HUES64 (cell line): ENCODE results near the gene PARD3B.
A peak's percentile ranks its signal among the peaks of the same experiment; 100 is the strongest.

Experiments
- H3K27ac ChIP-seq: 2 replicates; pipeline ENCODE4 v1.7.0; 2013; ENCODE audit warnings: low read depth, low read length, inconsistent platforms
- H3K27me3 ChIP-seq: 2 replicates; pipeline ENCODE4 v1.6.1; 2013; ENCODE audit warnings: mild to moderate bottlenecking, low read length; ENCODE audit not compliant: insufficient read depth
- H3K36me3 ChIP-seq: 2 replicates; pipeline ENCODE4 v1.6.1; 2013; ENCODE audit warnings: mild to moderate bottlenecking, low read length; ENCODE audit not compliant: insufficient read depth
- H3K4me1 ChIP-seq: 2 replicates; pipeline ENCODE4 v1.6.1; 2013; ENCODE audit warnings: mild to moderate bottlenecking, low read length, moderate library complexity; ENCODE audit not compliant: insufficient read depth
- H3K4me3 ChIP-seq: 2 replicates; pipeline ENCODE4 v1.5.1; 2013; ENCODE audit warnings: mild to moderate bottlenecking, low read length, moderate library complexity
- H3K9ac ChIP-seq: 2 replicates; pipeline ENCODE4 v1.6.1; 2013; ENCODE audit warnings: mild to moderate bottlenecking, low read depth, low read length
- H3K9me3 ChIP-seq: 2 replicates; pipeline ENCODE4 v1.6.1; 2013; ENCODE audit warnings: low read depth, low read length; ENCODE audit not compliant: insufficient read depth
- WGBS: fragments of 150-250, 120-280 bp; methylation state at CpG from one replicate; pipeline ENCODE4 v1.1.7; 2013; ENCODE audit warnings: missing lambda C conversion rate; 5-methylcytosine and 5-hydroxymethylcytosine counted together

PARD3B gene

GRCh38 chr2:204662956-204663355 is 117.7 kb downstream of the PARD3B start:
- H3K9ac ChIP-seq, result no peak overlapping the region
- WGBS, result 92% methylated on average over 5 of the region's 5 CpGs
- no peaks in the 10 kb centered on the region for H3K9me3 ChIP-seq
- H3K27me3 ChIP-seq, result no peaks in the 10 kb centered on the region
- H3K4me3 ChIP-seq, result no peak overlapping the region
- peaks cover 17% of the 10 kb centered on the region for H3K4me1 ChIP-seq
- H3K36me3 ChIP-seq, result no peaks in the 10 kb centered on the region
- H3K27ac ChIP-seq, result no peak overlapping the region

GRCh38 chr2:204663816-204664425 is 118.6 kb downstream of the PARD3B start:
- Histone ChIP-seq H3K4me3 (no peak overlapping the region), H3K36me3 (no peaks in the 10 kb centered on the region), H3K27me3 (no peaks in the 10 kb centered on the region), H3K27ac (no peak overlapping the region), H3K9ac (no peak overlapping the region), H3K9me3 (no peaks in the 10 kb centered on the region), H3K4me1 (peaks cover 17% of the 10 kb centered on the region)
- WGBS, result 90% methylated on average over 2 of the region's 2 CpGs

- H3K36me3 ChIP-seq, result no peaks in the 10 kb centered on the region
- peak overlapping the region; percentile 37 for H3K27ac ChIP-seq
- H3K27me3 ChIP-seq, result no peaks in the 10 kb centered on the region
- H3K4me3 ChIP-seq, result no peak overlapping the region
- H3K4me1 ChIP-seq, result peaks cover 17% of the 10 kb centered on the region
- 36% methylated on average over 1 of the region's 1 CpG for WGBS
- H3K9ac ChIP-seq, result peak overlapping the region; percentile 15; the same call in 1 of the 2 replicates
- H3K9me3 ChIP-seq, result no peaks in the 10 kb centered on the region
Observed at GRCh38 chr2:204664708-204665121, 119.4 kb downstream of the PARD3B start.

GRCh38 chr2:204665207-204665606 is 119.9 kb downstream of the PARD3B start:
- H3K27ac ChIP-seq, result peak overlapping the region; percentile 57; the same call in 1 of the 2 replicates
- H3K4me3 ChIP-seq, result no peak overlapping the region
- H3K36me3 ChIP-seq, result no peaks in the 10 kb centered on the region
- no peak overlapping the region for H3K9ac ChIP-seq
- peaks cover 17% of the 10 kb centered on the region for H3K4me1 ChIP-seq
- 79% methylated on average over 1 of the region's 1 CpG for WGBS
- no peaks in the 10 kb centered on the region for H3K9me3 ChIP-seq
- no peaks in the 10 kb centered on the region for H3K27me3 ChIP-seq

GRCh38 chr2:204665771-204666170 is 120.5 kb downstream of the PARD3B start:
- H3K4me3 ChIP-seq, result no peak overlapping the region
- no peaks in the 10 kb centered on the region for H3K9me3 ChIP-seq

GRCh38 chr2:204667990-204668389 is 122.7 kb downstream of the PARD3B start:
- H3K9me3 ChIP-seq, result no peaks in the 10 kb centered on the region
- H3K27ac ChIP-seq, result no peak overlapping the region
- H3K36me3 ChIP-seq, result no peaks in the 10 kb centered on the region
- peaks cover 27% of the 10 kb centered on the region for H3K4me1 ChIP-seq
- H3K27me3 ChIP-seq, result no peaks in the 10 kb centered on the region
- WGBS, result 93% methylated on average over 2 of the region's 2 CpGs
- H3K9ac ChIP-seq, result no peak overlapping the region
- no peak overlapping the region for H3K4me3 ChIP-seq

More at GRCh38 chr2:204665771-204666170, 120.5 kb downstream of the PARD3B start:
- Histone ChIP-seq H3K36me3 (no peaks in the 10 kb centered on the region), H3K27ac (no peak overlapping the region; the same call in 1 of the 2 replicates), H3K9ac (no peak overlapping the region), H3K27me3 (no peaks in the 10 kb centered on the region), H3K4me1 (peaks cover 21% of the 10 kb centered on the region)
- 97% methylated on average over 2 of the region's 2 CpGs for WGBS

GRCh38 chr2:204669382-204669781 is 124.1 kb downstream of the PARD3B start:
- no peak overlapping the region for H3K9ac ChIP-seq
- no peak overlapping the region for H3K27ac ChIP-seq
- 93% methylated on average over 3 of the region's 3 CpGs for WGBS
- H3K4me3 ChIP-seq, result no peak overlapping the region
- no peaks in the 10 kb centered on the region for H3K9me3 ChIP-seq
- peaks cover 35% of the 10 kb centered on the region for H3K4me1 ChIP-seq
- H3K36me3 ChIP-seq, result no peaks in the 10 kb centered on the region
- H3K27me3 ChIP-seq, result no peaks in the 10 kb centered on the region

GRCh38 chr2:204670124-204670523 is 124.8 kb downstream of the PARD3B start:
- no peaks in the 10 kb centered on the region for H3K36me3 ChIP-seq
- H3K9me3 ChIP-seq, result no peaks in the 10 kb centered on the region
- H3K27me3 ChIP-seq, result no peaks in the 10 kb centered on the region
- no peak overlapping the region for H3K27ac ChIP-seq
- no peak overlapping the region for H3K9ac ChIP-seq
- WGBS, result 75% methylated on average over 2 of the region's 2 CpGs
- peaks cover 32% of the 10 kb centered on the region for H3K4me1 ChIP-seq
- H3K4me3 ChIP-seq, result no peak overlapping the region

GRCh38 chr2:204670756-204671155 is 125.5 kb downstream of the PARD3B start:
- no peak overlapping the region for H3K27ac ChIP-seq
- 87% methylated on average over 4 of the region's 4 CpGs for WGBS
- H3K4me1 ChIP-seq, result peaks cover 26% of the 10 kb centered on the region

GRCh38 chr2:204672772-204673171 is 127.5 kb downstream of the PARD3B start:
- no peaks in the 10 kb centered on the region for H3K9me3 ChIP-seq
- H3K27me3 ChIP-seq, result no peaks in the 10 kb centered on the region
- peaks cover 26% of the 10 kb centered on the region for H3K4me1 ChIP-seq
- no peak overlapping the region for H3K27ac ChIP-seq
- H3K9ac ChIP-seq, result no peak overlapping the region
- 87% methylated on average over 4 of the region's 4 CpGs for WGBS
- no peaks in the 10 kb centered on the region for H3K36me3 ChIP-seq
- no peak overlapping the region for H3K4me3 ChIP-seq

More at GRCh38 chr2:204670756-204671155, 125.5 kb downstream of the PARD3B start:
- Histone ChIP-seq H3K4me3 (no peak overlapping the region), H3K9me3 (no peaks in the 10 kb centered on the region), H3K36me3 (no peaks in the 10 kb centered on the region), H3K27me3 (no peaks in the 10 kb centered on the region), H3K9ac (no peak overlapping the region)

GRCh38 chr2:204673877-204674276 is 128.6 kb downstream of the PARD3B start:
- Histone ChIP-seq H3K9me3 (no peaks in the 10 kb centered on the region), H3K4me3 (no peak overlapping the region), H3K4me1 (peaks cover 26% of the 10 kb centered on the region), H3K27ac (no peak overlapping the region), H3K36me3 (no peaks in the 10 kb centered on the region), H3K9ac (no peak overlapping the region), H3K27me3 (no peaks in the 10 kb centered on the region)
- whole genome bisulfite sequencing, result 74% methylated on average over 3 of the region's 3 CpGs

GRCh38 chr2:204678031-204678430 is 132.8 kb downstream of the PARD3B start:
- Histone ChIP-seq H3K27ac (no peak overlapping the region), H3K27me3 (no peaks in the 10 kb centered on the region), H3K9ac (no peak overlapping the region), H3K4me1 (peaks cover 16% of the 10 kb centered on the region), H3K9me3 (no peaks in the 10 kb centered on the region), H3K4me3 (no peak overlapping the region), H3K36me3 (no peaks in the 10 kb centered on the region)
- WGBS, result 93% methylated on average over 10 of the region's 10 CpGs
